OCI-LY7 (cell line): Measurements from ENCODE around the gene GAB1. TPM values are rescaled to one million over a fixed set of nuclear protein-coding genes. Genes with fewer than 3 reads are reported as not detected.

Source experiments
- BruUV-seq: library from RNA; stranded (reverse); fragments of 400-500 nt; replicated peaks from 2 replicates; lab custom pipeline; 2021; lab: Mats Ljungman, UMichigan
- CTCF ChIA-PET: fragments of 300-600 bp; sonication (Branson Sonifier 250); formaldehyde crosslinking; loops from one replicate; lab custom pipeline; 2022; ENCODE audit warnings: antibody characterized with exemption; ENCODE audit not compliant: unreplicated experiment; lab: Charles Lee
- POLR2A ChIA-PET: fragments of 300-600 bp; sonication (Branson Sonifier 250); formaldehyde crosslinking; loops from one replicate; lab custom pipeline; 2022; ENCODE audit warnings: antibody characterized with exemption; lab: Charles Lee
- DNase-seq: peaks from one replicate; pipeline ENCODE4 v3.0.0-alpha.2; 2015; ENCODE audit warnings: low spot score
- H2AFZ ChIP-seq: fragments of 200-600 bp; sonication (generic), shearing (Covaris generic); 2 replicates; pipeline ENCODE4 v1.6.1; 2014; ENCODE audit warnings: mild to moderate bottlenecking, antibody characterized with exemption, low read length, moderate library complexity
- H3K27ac ChIP-seq: fragments of 200-600 bp; sonication (generic); 2 replicates; pipeline ENCODE4 v1.5.1; 2014; ENCODE audit warnings: mixed run types, low read depth, mild to moderate bottlenecking, moderate library complexity, low read length, inconsistent platforms; ENCODE audit not compliant: poor library complexity, severe bottlenecking
- H3K36me3 ChIP-seq: fragments of 200-600 bp; sonication (generic); 2 replicates; pipeline ENCODE4 v1.6.1; 2014; ENCODE audit warnings: mild to moderate bottlenecking, antibody characterized with exemption, low read length, moderate library complexity, mixed read lengths; ENCODE audit not compliant: insufficient read depth
- H3K4me1 ChIP-seq: fragments of 200-600 bp; sonication (generic); 2 replicates; pipeline ENCODE4 v1.5.1; 2014; ENCODE audit warnings: mild to moderate bottlenecking, low read length; ENCODE audit not compliant: insufficient read depth, poor library complexity, severe bottlenecking
- H3K4me2 ChIP-seq: fragments of 200-600 bp; sonication (generic); 2 replicates; pipeline ENCODE4 v1.6.1; 2014; ENCODE audit warnings: mild to moderate bottlenecking, low read length
- H3K4me3 ChIP-seq: fragments of 200-600 bp; sonication (generic); 2 replicates; pipeline ENCODE4 v1.5.1; 2014; ENCODE audit warnings: mild to moderate bottlenecking, low read depth, low read length; ENCODE audit not compliant: poor library complexity, severe bottlenecking
- H3K79me2 ChIP-seq: fragments of 200-600 bp; sonication (generic); 2 replicates; pipeline ENCODE4 v1.6.1; 2016; ENCODE audit warnings: low read depth, mild to moderate bottlenecking, low read length, moderate library complexity, mixed read lengths; ENCODE audit not compliant: insufficient read depth
- H3K9me2 ChIP-seq: fragments of 200-600 bp; sonication (generic); 2 replicates; pipeline ENCODE4 v1.6.1; 2016; ENCODE audit warnings: mild to moderate bottlenecking, low read length, mixed read lengths; ENCODE audit not compliant: insufficient read depth
- H3K9me3 ChIP-seq: fragments of 200-600 bp; sonication (generic); 2 replicates; pipeline ENCODE4 v1.6.1; 2014; ENCODE audit warnings: mild to moderate bottlenecking, mixed run types, low read length, mixed read lengths
- H4K20me1 ChIP-seq: fragments of 200-600 bp; sonication (generic); 2 replicates; pipeline ENCODE4 v1.6.1; 2014; ENCODE audit warnings: mild to moderate bottlenecking, antibody characterized with exemption, low read length, moderate library complexity, mixed read lengths; ENCODE audit not compliant: insufficient read depth
- EZH2phosphoT487 ChIP-seq: fragments of 200-600 bp; sonication (generic); IDR thresholded peaks from 2 replicates; pipeline ENCODE4 v1.6.1; 2018; ENCODE audit warnings: low read depth, borderline replicate concordance, mild to moderate bottlenecking, mixed run types, antibody characterized with exemption, low read length, moderate library complexity, mixed read lengths
- intact Hi-C: fragments of 100-400 bp; cut with micrococcal nuclease; formaldehyde crosslinking; loops from one replicate; pipeline ENCODE4 v1.10.0; 2022; ENCODE audit not compliant: unreplicated experiment
- total RNA-seq, 2 experiments: library from RNA; depleted of rRNA in 1 of 2; stranded (reverse); fragments of >200 nt in 1 of 2; shearing (Covaris generic) in 1 of 2; gene quantifications; 2 replicates each; pipeline ENCODE4 v1.2.3, GENCODE V29; 2014 to 2022
- TF ChIP-seq, protein P1 (sequence below): fragments of 200-600 bp; sonication (generic); conservative IDR thresholded peaks from 2 replicates; pipeline ENCODE4 v1.5.1; 2014; ENCODE audit warnings: mild to moderate bottlenecking, antibody characterized with exemption, low read length, moderate library complexity, mixed read lengths

Gene GAB1
- total RNA-seq, 2 experiments from 2014 or later, result 42.6 to 99.3 TPM

DNA sequence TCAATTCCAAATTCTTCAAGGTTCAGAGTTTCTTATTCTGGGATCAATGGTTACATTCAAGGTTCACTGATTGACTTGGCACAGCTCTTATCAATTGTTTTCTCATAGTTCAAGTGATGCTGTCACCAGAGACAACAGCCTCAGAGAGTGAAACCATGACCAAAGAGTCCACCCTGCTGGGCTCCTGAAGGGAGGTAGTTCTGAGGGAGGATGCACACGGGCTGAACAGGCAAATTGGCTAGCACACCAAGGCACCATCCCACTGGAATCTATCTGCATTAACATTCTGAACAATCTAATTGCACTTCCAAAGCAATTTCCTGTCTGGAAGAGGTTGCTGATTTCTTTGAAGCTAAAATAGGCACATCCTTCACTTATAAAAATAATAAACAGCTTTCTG lies 16.6 kb upstream of the GAB1 start:
- Histone ChIP-seq H3K36me3 (no peaks in the 10 kb centered on the region), H3K9me3 (no peaks in the 10 kb centered on the region), H3K4me1 (peaks cover 10% of the 10 kb centered on the region), H3K79me2 (no peaks in the 10 kb centered on the region), H3K27ac (no peak overlapping the region), H3K9me2 (no peaks in the 10 kb centered on the region), H3K4me2 (no peak overlapping the region), H2AFZ (no peak overlapping the region), H3K4me3 (no peak overlapping the region), H4K20me1 (no peaks in the 10 kb centered on the region)
- intact Hi-C loops, result no loop called here
- ChIA-PET CTCF (no interaction called here), POLR2A (interaction anchor here (1.0 kb wide), 1 partner anchor 39 kb away, joined by 3 read pairs; no protein-coding TSS in a partner anchor)
- TF ChIP-seq, protein P1, sequence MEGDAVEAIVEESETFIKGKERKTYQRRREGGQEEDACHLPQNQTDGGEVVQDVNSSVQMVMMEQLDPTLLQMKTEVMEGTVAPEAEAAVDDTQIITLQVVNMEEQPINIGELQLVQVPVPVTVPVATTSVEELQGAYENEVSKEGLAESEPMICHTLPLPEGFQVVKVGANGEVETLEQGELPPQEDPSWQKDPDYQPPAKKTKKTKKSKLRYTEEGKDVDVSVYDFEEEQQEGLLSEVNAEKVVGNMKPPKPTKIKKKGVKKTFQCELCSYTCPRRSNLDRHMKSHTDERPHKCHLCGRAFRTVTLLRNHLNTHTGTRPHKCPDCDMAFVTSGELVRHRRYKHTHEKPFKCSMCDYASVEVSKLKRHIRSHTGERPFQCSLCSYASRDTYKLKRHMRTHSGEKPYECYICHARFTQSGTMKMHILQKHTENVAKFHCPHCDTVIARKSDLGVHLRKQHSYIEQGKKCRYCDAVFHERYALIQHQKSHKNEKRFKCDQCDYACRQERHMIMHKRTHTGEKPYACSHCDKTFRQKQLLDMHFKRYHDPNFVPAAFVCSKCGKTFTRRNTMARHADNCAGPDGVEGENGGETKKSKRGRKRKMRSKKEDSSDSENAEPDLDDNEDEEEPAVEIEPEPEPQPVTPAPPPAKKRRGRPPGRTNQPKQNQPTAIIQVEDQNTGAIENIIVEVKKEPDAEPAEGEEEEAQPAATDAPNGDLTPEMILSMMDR, result no peak
- no peak for TF ChIP-seq EZH2phosphoT487
- DNase-seq, result no peak
- no TSS peak for BruUV-seq

DNA sequence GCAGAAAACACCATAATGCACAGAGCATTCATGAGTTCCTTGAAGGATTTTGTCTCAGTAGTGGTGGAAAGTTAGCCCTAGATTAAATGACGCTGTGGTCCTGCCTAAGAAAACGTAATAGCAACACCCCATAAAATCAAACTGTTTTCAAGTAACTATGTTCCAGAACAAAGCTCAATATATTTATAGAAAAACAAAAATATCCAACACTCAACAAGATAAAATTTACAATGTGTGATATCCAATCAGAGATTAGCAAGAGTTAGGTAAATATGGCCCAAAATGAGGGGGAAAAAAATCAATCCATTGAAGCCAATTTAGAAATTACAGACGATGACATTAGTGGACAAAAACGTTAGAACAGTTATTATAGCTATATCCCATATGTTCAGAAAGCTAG lies 9.9 kb upstream of the GAB1 start:
- ChIA-PET POLR2A (interaction anchor here (0.5 to 2.2 kb wide), 3 partner anchors 9 to 225 kb away, joined by 3 to 7 read pairs (median 3); no protein-coding TSS in a partner anchor), CTCF (no interaction called here)
- H3K79me2 ChIP-seq, result no peaks in the 10 kb centered on the region
- no peaks in the 10 kb centered on the region for H3K4me1 ChIP-seq
- intact Hi-C loops, result no loop called here
- H3K9me2 ChIP-seq, result no peaks in the 10 kb centered on the region
- no peak overlapping the region for H3K27ac ChIP-seq
- H4K20me1 ChIP-seq, result no peaks in the 10 kb centered on the region
- BruUV-seq, result no TSS peak
- H3K36me3 ChIP-seq, result no peaks in the 10 kb centered on the region
- DNase-seq, result no peak
- H3K4me2 ChIP-seq, result no peak overlapping the region
- no peaks in the 10 kb centered on the region for H3K9me3 ChIP-seq
- no peak for TF ChIP-seq EZH2phosphoT487
- TF ChIP-seq, protein P1, result no peak
- no peak overlapping the region for H2AFZ ChIP-seq
- no peak overlapping the region for H3K4me3 ChIP-seq

DNA sequence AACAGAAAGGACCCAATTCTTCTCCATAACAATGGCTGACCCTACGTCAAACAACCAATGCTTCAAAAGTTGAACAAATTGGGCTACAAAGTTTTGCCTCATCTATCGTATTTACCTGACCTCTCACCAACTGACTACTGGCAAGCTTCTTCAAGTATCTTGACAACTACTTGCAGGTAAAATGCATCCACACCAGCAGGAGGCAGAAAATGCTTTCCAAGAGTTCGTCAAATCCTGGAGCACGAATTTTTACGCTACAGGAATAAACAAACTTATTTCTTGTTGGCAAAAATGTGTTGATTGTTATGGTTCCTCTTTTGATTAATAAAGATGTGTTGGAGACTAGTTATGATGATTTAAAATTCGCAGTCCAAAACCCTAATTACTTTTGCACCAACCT lies 6.7 kb upstream of the GAB1 start:
- H3K79me2 ChIP-seq, result no peaks in the 10 kb centered on the region
- TF ChIP-seq EZH2phosphoT487, result no peak
- TF ChIP-seq, protein P1, result peak; percentile 39; the same call in 1 of the 2 replicates
- no peaks in the 10 kb centered on the region for H3K36me3 ChIP-seq
- peaks cover 4% of the 10 kb centered on the region for H3K4me1 ChIP-seq
- no peaks in the 10 kb centered on the region for H4K20me1 ChIP-seq
- ChIA-PET POLR2A (interaction anchor here (0.7 to 1.2 kb wide), 2 partner anchors 16 to 62 kb away, joined by 3 to 4 read pairs; no protein-coding TSS in a partner anchor), CTCF (no interaction called here)
- BruUV-seq, result no TSS peak
- no peak overlapping the region for H3K27ac ChIP-seq
- no peak overlapping the region for H3K4me3 ChIP-seq
- H3K9me2 ChIP-seq, result no peaks in the 10 kb centered on the region
- H3K4me2 ChIP-seq, result no peak overlapping the region
- DNase-seq, result no peak
- intact Hi-C loops, result no loop called here
- H3K9me3 ChIP-seq, result no peaks in the 10 kb centered on the region
- H2AFZ ChIP-seq, result no peak overlapping the region
